Esophagus muscularis mucosa (tissue), 4 donors: Measurements from ENCODE around the gene TRPM3. TPM values are rescaled to one million over a fixed set of nuclear protein-coding genes. Genes with fewer than 3 reads are reported as not detected.

ENCODE experiments used
- DNase-seq: peaks from one replicate; pipeline ENCODE4 v3.0.0-alpha.2; 2017; ENCODE audit errors: extremely low spot score
- H3K27ac ChIP-seq, 4 donors: fragments of 200-600 bp; sonication (generic); replicated peaks in 1 of 4; 1 replicate in 3 of 4; 2 replicates in 1 of 4; pipeline ENCODE4 v1.5.1; 2016 to 2019; ENCODE audit warnings: mild to moderate bottlenecking in 1 of 4
- H3K27me3 ChIP-seq, 4 donors: fragments of 200-600 bp; sonication (generic); one replicate each; pipeline versions ENCODE4 v1.5.1 to v1.6.0; 2016 to 2019
- H3K36me3 ChIP-seq, 4 donors: fragments of 200-600 bp; sonication (generic); one replicate each; pipeline ENCODE4 v1.5.1; 2016 to 2019
- H3K4me1 ChIP-seq, 4 donors: fragments of 200-600 bp; sonication (generic); one replicate each; pipeline ENCODE4 v1.5.1; 2016 to 2019
- H3K4me3 ChIP-seq, 4 donors: fragments of 200-600 bp; sonication (generic); 1 replicate in 2 of 4; 2 replicates in 2 of 4; pipeline ENCODE4 v1.5.1; 2016 to 2019; ENCODE audit warnings: mild to moderate bottlenecking in 4 of 4, moderate library complexity in 1 of 4
- H3K9me3 ChIP-seq, 4 donors: fragments of 200-600 bp; sonication (generic); 1 replicate in 3 of 4; 2 replicates in 1 of 4; pipeline ENCODE4 v1.5.1; 2016 to 2019
- CTCF ChIP-seq, 3 experiments: fragments of 200-600 bp in 2 of 3; fragments of 450-650 bp in 1 of 3; sonication (generic) in 2 of 3; IDR thresholded peaks; one replicate each; pipeline ENCODE4 v1.5.1; 2017 to 2019; ENCODE audit warnings: antibody characterized with exemption in 3 of 3, mild to moderate bottlenecking in 2 of 3, moderate library complexity in 1 of 3
- EP300 ChIP-seq: sonication (generic); formaldehyde crosslinking; IDR thresholded peaks from one replicate; pipeline ENCODE4 v1.6.1; 2017; ENCODE audit warnings: antibody characterized with exemption
- POLR2A ChIP-seq: fragments of 450-650 bp; IDR thresholded peaks from one replicate; pipeline ENCODE4 v1.6.1; 2017; ENCODE audit warnings: antibody characterized with exemption, moderate library complexity, mild to moderate bottlenecking, low read depth
- POLR2AphosphoS5 ChIP-seq, 2 donors: sonication (generic); formaldehyde crosslinking; IDR thresholded peaks; one replicate each; pipeline ENCODE4 v1.6.1; 2017; ENCODE audit warnings: antibody characterized with exemption in 2 of 2
- WGBS: methylation state at CpG from one replicate; pipeline ENCODE4 v1.1.5; 2018; 5-methylcytosine and 5-hydroxymethylcytosine counted together
- intact Hi-C: fragments of 100-400 bp; cut with DNase I; formaldehyde crosslinking; loops from one replicate; pipeline ENCODE4 v1.15.1; 2023
- total RNA-seq, 4 donors: library from RNA; depleted of rRNA; stranded (reverse); fragments of >200 nt; gene quantifications; one replicate each; pipeline versions ENCODE4 v1.1.0 to v1.2.1, GENCODE V29; 2016

TRPM3 gene
- total RNA-seq, 4 donors from 2014 or later, result 0.13 to 0.17 TPM; not detected in 2

DNA sequence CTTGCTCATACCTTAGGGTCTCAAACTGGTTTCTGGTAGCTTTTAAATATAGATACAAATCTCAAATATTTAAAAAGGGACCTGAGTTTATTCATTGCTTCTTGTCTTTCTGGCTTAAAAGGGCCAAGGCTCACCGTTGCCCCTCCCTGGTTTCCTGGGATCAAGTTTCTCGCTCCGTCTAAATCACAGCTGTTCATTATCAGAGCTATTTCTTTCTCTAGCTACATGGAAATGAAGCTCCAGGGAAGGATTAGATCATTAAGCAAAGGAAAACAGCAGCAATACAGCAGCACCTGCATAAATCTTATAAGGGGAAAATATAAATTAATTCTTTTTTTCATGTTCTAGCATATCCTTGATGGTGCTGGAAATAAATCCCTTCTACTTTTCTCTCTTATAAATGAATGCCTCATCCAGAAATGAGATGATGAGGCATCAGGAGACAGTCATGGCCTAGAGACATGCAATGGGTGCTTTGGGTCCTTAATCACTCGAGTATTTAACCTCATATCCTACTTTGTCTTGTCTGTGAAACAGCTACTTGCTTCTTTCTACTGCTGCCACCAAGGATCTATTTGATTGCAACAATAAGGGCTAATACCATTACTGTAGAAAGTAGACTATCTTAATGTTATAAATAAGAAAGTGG lies 320.1 kb downstream of the TRPM3 start:
- no peaks in the 10 kb centered on the region for H3K4me1 ChIP-seq
- DNase-seq, result peak; percentile 47
- H3K27me3 ChIP-seq, result peaks cover 0 to 2% (median 0%) of the 10 kb centered on the region in 4 donors
- 34% methylated on average over 4 of the region's 4 CpGs for WGBS
- H3K27ac ChIP-seq, result no peak overlapping the region
- H3K4me3 ChIP-seq, result no peak overlapping the region
- no peaks in the 10 kb centered on the region for H3K36me3 ChIP-seq
- intact Hi-C loops, result no loop called here
- TF ChIP-seq POLR2AphosphoS5 (IDR thresholded peaks at IDR 0.05) (no peak), POLR2A (no peak), CTCF (IDR thresholded peaks at IDR 0.05) (no peak), EP300 (no peak)
- no peaks in the 10 kb centered on the region for H3K9me3 ChIP-seq

DNA sequence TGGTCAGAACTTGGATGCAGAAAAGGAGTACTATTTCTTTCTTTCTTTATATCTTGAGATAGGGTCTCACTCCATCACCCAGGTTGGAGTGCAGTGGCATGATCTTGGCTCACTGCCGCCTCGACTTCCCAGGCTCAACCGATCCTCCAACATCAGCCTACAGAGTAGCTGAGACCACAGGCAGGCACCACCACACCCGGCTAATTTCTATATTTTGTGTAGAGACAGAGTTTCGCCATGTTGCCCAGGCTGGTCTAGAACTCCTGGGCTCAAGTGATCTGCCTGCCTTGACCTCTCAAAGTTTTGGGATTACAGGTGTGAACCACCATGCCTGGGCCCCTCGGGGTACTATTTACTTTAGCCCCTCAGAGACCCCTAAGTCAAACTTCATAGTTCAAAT lies 323.4 kb downstream of the TRPM3 start:
- no peaks in the 10 kb centered on the region for H3K27me3 ChIP-seq
- peak; percentile 90 for DNase-seq
- H3K4me1 ChIP-seq, result no peaks in the 10 kb centered on the region
- no peaks in the 10 kb centered on the region for H3K9me3 ChIP-seq
- H3K4me3 ChIP-seq, result no peak overlapping the region
- 91% methylated on average over 6 of the region's 6 CpGs for WGBS
- H3K36me3 ChIP-seq, result no peaks in the 10 kb centered on the region
- no peak for TF ChIP-seq EP300
- no peak for TF ChIP-seq POLR2AphosphoS5 (IDR thresholded peaks at IDR 0.05)
- no peak for TF ChIP-seq CTCF (IDR thresholded peaks at IDR 0.05)
- no peak for TF ChIP-seq POLR2A
- H3K27ac ChIP-seq, result no peak overlapping the region
- intact Hi-C loops, result no loop called here

- intact Hi-C loops, result no loop called here
- no peak for TF ChIP-seq CTCF (IDR thresholded peaks at IDR 0.05)
- TF ChIP-seq EP300, result no peak
- no peak for TF ChIP-seq POLR2AphosphoS5 (IDR thresholded peaks at IDR 0.05)
- TF ChIP-seq POLR2A, result no peak
- Histone ChIP-seq H3K4me1 (no peaks in the 10 kb centered on the region), H3K9me3 (no peaks in the 10 kb centered on the region), H3K27ac (no peak overlapping the region), H3K36me3 (no peaks in the 10 kb centered on the region), H3K4me3 (no peak overlapping the region), H3K27me3 (no peaks in the 10 kb centered on the region)
- WGBS, result 82% methylated on average over 2 of the region's 2 CpGs
- DNase-seq, result no peak
Observed at GRCh38 chr9:70795841-70796240, 325.6 kb downstream of the TRPM3 start.

- H3K27me3 ChIP-seq, result no peaks in the 10 kb centered on the region
- H3K36me3 ChIP-seq, result no peaks in the 10 kb centered on the region
- WGBS, result 65% methylated on average over 1 of the region's 1 CpG
- intact Hi-C loops, result no loop called here
- H3K4me3 ChIP-seq, result no peak overlapping the region
- H3K9me3 ChIP-seq, result no peaks in the 10 kb centered on the region
- TF ChIP-seq CTCF (IDR thresholded peaks at IDR 0.05) (no peak), POLR2AphosphoS5 (IDR thresholded peaks at IDR 0.05) (no peak), POLR2A (no peak), EP300 (no peak)
- DNase-seq, result no peak
- no peak overlapping the region for H3K27ac ChIP-seq
- no peaks in the 10 kb centered on the region for H3K4me1 ChIP-seq
Observed at GRCh38 chr9:70792796-70793195, 328.6 kb downstream of the TRPM3 start.

DNA sequence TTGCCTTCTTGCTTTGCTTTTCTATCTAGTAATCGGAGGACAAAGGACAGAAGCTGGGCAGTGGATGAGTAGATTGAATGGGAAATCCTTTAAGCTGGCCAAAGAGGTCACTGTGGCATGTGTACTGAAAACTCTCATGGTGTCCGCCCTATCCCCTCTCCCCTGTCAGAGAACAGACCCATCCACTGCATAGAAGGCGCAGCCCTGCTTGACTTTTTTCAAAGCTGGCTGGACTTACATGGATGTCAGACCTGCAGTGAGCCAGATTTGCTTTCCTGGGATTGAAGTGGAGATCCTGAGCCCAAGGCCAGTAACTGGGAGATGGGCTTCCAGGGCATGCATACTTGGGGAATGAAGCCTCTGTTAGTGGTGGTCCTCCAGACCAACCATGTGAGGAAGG lies 329.5 kb downstream of the TRPM3 start:
- intact Hi-C loops, result no loop called here

More for the DNA sequence above, 329.5 kb downstream of the TRPM3 start:
- no peaks in the 10 kb centered on the region for H3K9me3 ChIP-seq
- no peaks in the 10 kb centered on the region for H3K36me3 ChIP-seq
- H3K27me3 ChIP-seq, result no peaks in the 10 kb centered on the region
- H3K27ac ChIP-seq, result no peak overlapping the region
- TF ChIP-seq EP300, result no peak
- TF ChIP-seq POLR2A, result no peak
- TF ChIP-seq CTCF (IDR thresholded peaks at IDR 0.05), result no peak
- TF ChIP-seq POLR2AphosphoS5 (IDR thresholded peaks at IDR 0.05), result no peak
- WGBS, result 91% methylated on average over 3 of the region's 3 CpGs
- no peaks in the 10 kb centered on the region for H3K4me1 ChIP-seq
- DNase-seq, result peak; percentile 86
- H3K4me3 ChIP-seq, result no peak overlapping the region
